PC-3 (cell line): ENCODE measurements around the gene NUDT13. TPM values are rescaled to one million over a fixed set of nuclear protein-coding genes. Genes with fewer than 3 reads are reported as not detected.

Experiments
- ATAC-seq: fragments of 200-7000 bp; cut with Tn5 transposase; 2 replicates; pipeline ENCODE4 v1.9.1; 2020; ENCODE audit warnings: mild to moderate bottlenecking, moderate library complexity
- BruUV-seq: library from RNA; stranded (reverse); fragments of 400-500 nt; replicated peaks from 2 replicates; lab custom pipeline; 2021; lab: Mats Ljungman, UMichigan
- CTCF ChIA-PET: fragments of 300-600 bp; sonication (Branson Sonifier 250); formaldehyde crosslinking; loops from one replicate; lab custom pipeline; 2022; ENCODE audit warnings: antibody characterized with exemption; lab: Charles Lee
- POLR2A ChIA-PET: fragments of 300-600 bp; sonication (Branson Sonifier 250); formaldehyde crosslinking; loops from one replicate; lab custom pipeline; 2022; ENCODE audit warnings: antibody characterized with exemption; ENCODE audit not compliant: unreplicated experiment; lab: Charles Lee
- DNase-seq: peaks from one replicate; pipeline ENCODE4 v3.0.0-alpha.2; 2015
- H2AFZ ChIP-seq: fragments of 300-600 bp; sonication (generic); 2 replicates; pipeline ENCODE4 v1.6.0; 2016; ENCODE audit warnings: antibody characterized with exemption, low read length
- H3F3A ChIP-seq: fragments of 300-600 bp; sonication (generic); one replicate; pipeline ENCODE4 v1.6.0; 2017; ENCODE audit warnings: antibody characterized with exemption, low read length, control low read depth, mild to moderate bottlenecking; ENCODE audit not compliant: unreplicated experiment
- H3K27ac ChIP-seq: fragments of 300-600 bp; sonication (generic); 2 replicates; pipeline ENCODE4 v1.5.1; 2016; ENCODE audit warnings: mild to moderate bottlenecking, low read length
- H3K27me3 ChIP-seq: fragments of 300-600 bp; sonication (generic); 2 replicates; pipeline ENCODE4 v1.6.1; 2016; ENCODE audit warnings: low read length, mixed read lengths
- H3K36me3 ChIP-seq: fragments of 300-600 bp; sonication (generic); 2 replicates; pipeline ENCODE4 v1.6.1; 2016; ENCODE audit warnings: low read depth, mixed run types, low read length, mixed read lengths
- H3K4me1 ChIP-seq: fragments of 300-600 bp; sonication (generic); 2 replicates; pipeline ENCODE4 v1.5.1; 2016; ENCODE audit warnings: low read length; ENCODE audit not compliant: insufficient read depth
- H3K4me2 ChIP-seq: fragments of 300-600 bp; sonication (generic); 2 replicates; pipeline ENCODE4 v1.6.0; 2016; ENCODE audit warnings: low read length
- H3K4me3 ChIP-seq: fragments of 300-600 bp; sonication (generic); 2 replicates; pipeline ENCODE4 v1.5.1; 2016; ENCODE audit warnings: mild to moderate bottlenecking, low read length, mixed read lengths
- H3K79me2 ChIP-seq: fragments of 300-600 bp; sonication (generic); 2 replicates; pipeline ENCODE4 v1.6.1; 2017; ENCODE audit warnings: low read length, mixed read lengths
- H3K9ac ChIP-seq: fragments of 300-600 bp; sonication (generic); 2 replicates; pipeline ENCODE4 v1.6.0; 2016; ENCODE audit warnings: mild to moderate bottlenecking, low read length
- H3K9me2 ChIP-seq: fragments of 300-600 bp; sonication (generic); replicated peaks from 2 replicates; pipeline ENCODE4 v1.6.1; 2016; ENCODE audit warnings: mixed run types, low read length, mixed read lengths
- H3K9me3 ChIP-seq: fragments of 300-600 bp; sonication (generic); 2 replicates; pipeline ENCODE4 v1.6.1; 2016; ENCODE audit warnings: low read length, mixed read lengths
- H4K20me1 ChIP-seq: fragments of 300-600 bp; sonication (generic); 2 replicates; pipeline ENCODE4 v1.6.1; 2016; ENCODE audit warnings: low read length, mixed read lengths
- EZH2 ChIP-seq: fragments of 300-600 bp; sonication (generic); IDR thresholded peaks from one replicate; pipeline ENCODE4 v1.6.1; 2017; ENCODE audit warnings: antibody characterized with exemption, mild to moderate bottlenecking, low read length; ENCODE audit not compliant: unreplicated experiment
- EZH2phosphoT487 ChIP-seq: fragments of 300-600 bp; sonication (generic); IDR thresholded peaks from 2 replicates; pipeline ENCODE4 v1.6.1; 2018; ENCODE audit warnings: mild to moderate bottlenecking, antibody characterized with exemption, low read length, borderline replicate concordance
- intact Hi-C: fragments of 100-400 bp; cut with micrococcal nuclease; formaldehyde crosslinking; loops from 2 replicates; pipeline ENCODE4 v1.9.0; 2023
- total RNA-seq: library from RNA; depleted of rRNA; stranded (reverse); fragments of >200 nt; gene quantifications from 2 replicates; pipeline ENCODE4 v1.2.3, GENCODE V29; 2014
- TF ChIP-seq, protein P1 (sequence below): fragments of 300-600 bp; sonication (generic); conservative IDR thresholded peaks from 2 replicates; pipeline ENCODE4 v1.5.1; 2017; ENCODE audit warnings: antibody characterized with exemption, low read depth, mild to moderate bottlenecking, low read length

NUDT13 gene
- total RNA-seq, 1 experiment from 2014 or later, result 1.8 TPM

GRCh38 chr10:73079779-73080541 is 30.3 kb upstream of the NUDT13 start:
- H3K9me2 ChIP-seq, result no peaks in the 10 kb centered on the region
- POLR2A ChIA-PET, result interaction anchor here (0.6 kb wide), 2 partner anchors 15 to 17 kb away, joined by 3 read pairs; partner anchors contain the start of gene P4HA1
- H2AFZ ChIP-seq, result no peak overlapping the region
- no peaks in the 10 kb centered on the region for H3K9me3 ChIP-seq
- no peak overlapping the region for H3K9ac ChIP-seq
- BruUV-seq, result no TSS peak
- no peaks in the 10 kb centered on the region for H3F3A ChIP-seq
- ATAC-seq, result no peak
- H3K27ac ChIP-seq, result no peak overlapping the region
- no peak overlapping the region for H3K4me2 ChIP-seq
- H3K4me1 ChIP-seq, result peaks cover 16% of the 10 kb centered on the region
- H3K27me3 ChIP-seq, result no peaks in the 10 kb centered on the region
- DNase-seq, result no peak
- no peak for TF ChIP-seq EZH2phosphoT487
- no peak for TF ChIP-seq EZH2
- TF ChIP-seq, protein P1, sequence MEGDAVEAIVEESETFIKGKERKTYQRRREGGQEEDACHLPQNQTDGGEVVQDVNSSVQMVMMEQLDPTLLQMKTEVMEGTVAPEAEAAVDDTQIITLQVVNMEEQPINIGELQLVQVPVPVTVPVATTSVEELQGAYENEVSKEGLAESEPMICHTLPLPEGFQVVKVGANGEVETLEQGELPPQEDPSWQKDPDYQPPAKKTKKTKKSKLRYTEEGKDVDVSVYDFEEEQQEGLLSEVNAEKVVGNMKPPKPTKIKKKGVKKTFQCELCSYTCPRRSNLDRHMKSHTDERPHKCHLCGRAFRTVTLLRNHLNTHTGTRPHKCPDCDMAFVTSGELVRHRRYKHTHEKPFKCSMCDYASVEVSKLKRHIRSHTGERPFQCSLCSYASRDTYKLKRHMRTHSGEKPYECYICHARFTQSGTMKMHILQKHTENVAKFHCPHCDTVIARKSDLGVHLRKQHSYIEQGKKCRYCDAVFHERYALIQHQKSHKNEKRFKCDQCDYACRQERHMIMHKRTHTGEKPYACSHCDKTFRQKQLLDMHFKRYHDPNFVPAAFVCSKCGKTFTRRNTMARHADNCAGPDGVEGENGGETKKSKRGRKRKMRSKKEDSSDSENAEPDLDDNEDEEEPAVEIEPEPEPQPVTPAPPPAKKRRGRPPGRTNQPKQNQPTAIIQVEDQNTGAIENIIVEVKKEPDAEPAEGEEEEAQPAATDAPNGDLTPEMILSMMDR, result no peak
- intact Hi-C loops, result no loop called here
- H4K20me1 ChIP-seq, result peaks cover 3% of the 10 kb centered on the region; the same call in 1 of the 2 replicates
- H3K36me3 ChIP-seq, result no peaks in the 10 kb centered on the region; the same call in 1 of the 2 replicates
- CTCF ChIA-PET, result no interaction called here
- H3K4me3 ChIP-seq, result no peak overlapping the region
- peaks cover 89% of the 10 kb centered on the region for H3K79me2 ChIP-seq

GRCh38 chr10:73083221-73083620 is 27.0 kb upstream of the NUDT13 start:
- Histone ChIP-seq H3K27ac (no peak overlapping the region), H3K4me2 (no peak overlapping the region), H3K79me2 (peaks cover 90% of the 10 kb centered on the region), H3K4me1 (peaks cover 5% of the 10 kb centered on the region), H3K36me3 (no peaks in the 10 kb centered on the region), H3F3A (no peaks in the 10 kb centered on the region), H3K4me3 (no peak overlapping the region), H3K9ac (no peak overlapping the region), H4K20me1 (peaks cover 15% of the 10 kb centered on the region; the same call in 1 of the 2 replicates), H3K9me3 (no peaks in the 10 kb centered on the region), H2AFZ (no peak overlapping the region), H3K27me3 (no peaks in the 10 kb centered on the region), H3K9me2 (no peaks in the 10 kb centered on the region)
- BruUV-seq, result no TSS peak
- intact Hi-C loops, result no loop called here
- ChIA-PET CTCF (interaction anchor here (0.6 to 0.7 kb wide), 2 partner anchors 13 to 21 kb away, joined by 5 to 6 read pairs; partner anchors contain the start of gene P4HA1), POLR2A (interaction anchor here (1.0 to 1.1 kb wide), 2 partner anchors 14 to 139 kb away, joined by 4 to 6 read pairs; no protein-coding TSS in a partner anchor)
- no peak for ATAC-seq
- DNase-seq, result no peak
- TF ChIP-seq, protein P1, result no peak
- no peak for TF ChIP-seq EZH2

- H3K27ac ChIP-seq, result no peak overlapping the region
- H3F3A ChIP-seq, result no peaks in the 10 kb centered on the region
- no peaks in the 10 kb centered on the region for H3K36me3 ChIP-seq
- POLR2A ChIA-PET, result interaction anchor here (0.7 kb wide), 1 partner anchor 156 kb away, joined by 5 read pairs; no protein-coding TSS in a partner anchor
- no peak overlapping the region for H2AFZ ChIP-seq
- no peak for TF ChIP-seq EZH2phosphoT487
- no peak for TF ChIP-seq EZH2
- TF ChIP-seq, protein P1, result no peak
- no peak for ATAC-seq
- no peak overlapping the region for H3K4me3 ChIP-seq
- H3K4me2 ChIP-seq, result no peak overlapping the region
- H3K79me2 ChIP-seq, result peaks cover 92% of the 10 kb centered on the region
- H3K27me3 ChIP-seq, result no peaks in the 10 kb centered on the region
- DNase-seq, result no peak
- CTCF ChIA-PET, result no interaction called here
- BruUV-seq, result no TSS peak
- peaks cover 21% of the 10 kb centered on the region; the same call in 1 of the 2 replicates for H4K20me1 ChIP-seq
- no peaks in the 10 kb centered on the region for H3K9me3 ChIP-seq
- no peaks in the 10 kb centered on the region for H3K9me2 ChIP-seq
- intact Hi-C loops, result no loop called here
- peaks cover 12% of the 10 kb centered on the region for H3K4me1 ChIP-seq
- no peak overlapping the region for H3K9ac ChIP-seq
These were observed 26.0 kb upstream of the NUDT13 start for GRCh38 chr10:73084209-73084608.
